BLaER1 (cell line): ENCODE measurements around the gene PAX8.

Experiments used
- H3K27ac ChIP-seq: shearing (Covaris generic); formaldehyde crosslinking; 2 replicates; pipeline ENCODE4 v1.8.1; 2022
- H3K27me3 ChIP-seq: shearing (Covaris generic); formaldehyde crosslinking; 2 replicates; pipeline ENCODE4 v1.8.1; 2022
- H3K36me3 ChIP-seq: shearing (Covaris generic); formaldehyde crosslinking; 2 replicates; pipeline ENCODE4 v1.8.1; 2022
- H3K4me1 ChIP-seq: shearing (Covaris generic); formaldehyde crosslinking; 2 replicates; pipeline ENCODE4 v1.8.1; 2022
- H3K4me2 ChIP-seq: shearing (Covaris generic); formaldehyde crosslinking; 2 replicates; pipeline ENCODE4 v1.8.1; 2022
- H3K4me3 ChIP-seq: shearing (Covaris generic); formaldehyde crosslinking; 2 replicates; pipeline ENCODE4 v1.8.1; 2022
- H3K9ac ChIP-seq: shearing (Covaris generic); formaldehyde crosslinking; 2 replicates; pipeline ENCODE4 v1.8.1; 2022
- H3K9me3 ChIP-seq: shearing (Covaris generic); formaldehyde crosslinking; 2 replicates; pipeline ENCODE4 v1.8.1; 2022
- H4K20me1 ChIP-seq: shearing (Covaris generic); formaldehyde crosslinking; 2 replicates; pipeline ENCODE4 v1.8.1; 2022
- Cebpa-rat ChIP-seq: shearing (Covaris generic); IDR thresholded peaks from 2 replicates; pipeline ENCODE4 v1.8.1; 2022

Gene PAX8

DNA sequence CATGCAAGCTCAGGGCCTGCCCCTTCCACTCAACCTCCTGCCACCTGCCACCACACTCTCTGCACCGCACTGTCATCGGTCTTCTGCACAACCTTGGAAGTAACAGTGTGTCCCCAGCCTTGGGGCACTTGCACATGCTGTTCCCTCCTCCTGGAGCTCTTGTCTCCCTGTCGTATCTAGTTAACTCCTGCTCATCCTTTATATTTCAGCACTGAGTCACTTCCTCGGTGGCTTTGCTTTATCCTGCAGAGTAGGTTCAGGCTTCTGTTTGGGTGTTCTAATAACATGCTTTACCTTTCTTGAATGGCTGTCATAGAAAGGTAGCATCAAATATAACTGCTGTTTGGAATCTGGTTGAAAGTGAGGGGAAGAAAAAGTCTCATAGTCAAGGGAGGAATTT is 25.3 kb downstream of the PAX8 start:
- no peak overlapping the region for H3K4me2 ChIP-seq
- H3K27ac ChIP-seq = no peak overlapping the region
- H3K9me3 ChIP-seq = 0 out of 2 replicates have a peak, but pooled peaks cover 3% of the 10 kb centered on the region
- no peak overlapping the region for H3K4me3 ChIP-seq
- no peak for TF ChIP-seq Cebpa-rat
- peaks cover 42% of the 10 kb centered on the region for H3K4me1 ChIP-seq
- H3K27me3 ChIP-seq = no peaks in the 10 kb centered on the region
- no peaks in the 10 kb centered on the region for H4K20me1 ChIP-seq
- peaks cover 31% of the 10 kb centered on the region for H3K36me3 ChIP-seq
- H3K9ac ChIP-seq = no peak overlapping the region

GRCh38 chr2:113252047-113252590 is 26.6 kb downstream of the PAX8 start:
- Histone ChIP-seq H3K4me1 (peaks cover 29% of the 10 kb centered on the region), H4K20me1 (no peaks in the 10 kb centered on the region), H3K4me3 (no peak overlapping the region), H3K36me3 (peaks cover 28% of the 10 kb centered on the region), H3K27ac (no peak overlapping the region), H3K27me3 (no peaks in the 10 kb centered on the region), H3K9ac (no peak overlapping the region), H3K9me3 (0 out of 2 replicates have a peak, but pooled peaks cover 3% of the 10 kb centered on the region), H3K4me2 (no peak overlapping the region)
- TF ChIP-seq Cebpa-rat = no peak

DNA sequence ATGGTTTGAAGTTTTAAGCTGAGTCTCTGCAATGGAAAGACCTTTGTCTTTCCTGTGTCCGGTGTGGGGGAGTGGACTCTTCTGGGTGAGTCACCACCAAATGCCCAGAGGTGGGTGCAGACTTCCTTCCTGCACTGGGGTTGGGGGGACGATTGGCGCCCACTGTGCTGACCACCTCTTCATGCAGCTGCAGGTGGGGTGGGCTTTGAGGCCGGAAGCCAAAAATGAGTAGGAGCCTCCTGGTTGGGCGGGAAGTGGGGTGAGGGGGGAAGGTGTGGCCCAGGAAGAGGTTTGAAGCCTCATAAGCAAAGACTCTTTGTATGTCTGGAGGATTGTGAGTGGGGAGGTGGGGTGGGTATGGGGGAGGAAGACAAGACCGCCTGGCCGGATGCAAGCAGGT is 27.6 kb downstream of the PAX8 start:
- H3K9ac ChIP-seq = no peak overlapping the region
- H4K20me1 ChIP-seq = peaks cover 9% of the 10 kb centered on the region; the same call in 1 of the 2 replicates
- H3K4me2 ChIP-seq = peak overlapping the region; percentile 60
- 0 out of 2 replicates have a peak, but pooled peaks cover 3% of the 10 kb centered on the region for H3K9me3 ChIP-seq
- peaks cover 20% of the 10 kb centered on the region for H3K4me1 ChIP-seq
- TF ChIP-seq Cebpa-rat = no peak
- peaks cover 26% of the 10 kb centered on the region for H3K36me3 ChIP-seq
- H3K27me3 ChIP-seq = no peaks in the 10 kb centered on the region
- H3K27ac ChIP-seq = no peak overlapping the region
- no peak overlapping the region for H3K4me3 ChIP-seq

DNA sequence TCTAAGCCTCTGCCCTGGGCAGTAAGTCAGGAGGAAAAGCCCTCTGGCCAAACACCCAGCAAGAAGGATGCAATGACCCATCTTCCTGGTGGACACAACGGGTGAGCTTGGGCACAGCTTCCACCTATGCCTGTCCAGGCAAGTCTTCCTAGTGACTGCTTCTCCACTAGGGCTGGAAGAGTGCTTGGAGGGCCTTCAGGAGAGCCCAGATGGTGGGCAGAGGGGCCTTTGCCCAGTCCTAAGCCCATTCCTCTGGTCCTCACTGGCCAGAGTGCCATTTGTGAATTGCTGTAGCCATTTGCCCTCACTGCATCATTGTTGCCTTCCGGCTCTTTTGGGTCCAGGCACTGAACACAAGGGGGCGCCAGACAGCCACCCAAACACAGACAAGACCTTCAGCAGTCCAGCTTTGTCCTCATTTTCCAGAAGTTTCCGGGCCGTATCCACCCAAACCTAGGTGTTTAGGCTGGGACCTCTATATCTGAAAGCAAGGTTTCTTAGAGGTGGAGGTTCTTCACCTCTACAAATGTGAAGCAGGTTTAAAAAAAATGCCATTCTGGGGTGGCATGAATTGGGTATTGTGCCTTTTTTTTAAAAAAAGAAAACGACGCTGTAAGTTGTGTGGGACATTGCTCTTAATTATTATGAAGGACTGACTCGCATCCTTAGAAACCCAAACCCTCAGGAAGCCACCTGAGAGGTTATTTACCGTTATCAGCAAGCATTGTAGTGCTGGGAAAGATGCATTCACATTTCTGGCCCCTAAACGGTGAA is 29.5 kb downstream of the PAX8 start:
- H3K4me3 ChIP-seq = no peak overlapping the region
- peaks cover 27% of the 10 kb centered on the region; the same call in 1 of the 2 replicates for H4K20me1 ChIP-seq
- no peaks in the 10 kb centered on the region for H3K9me3 ChIP-seq
- H3K9ac ChIP-seq = no peak overlapping the region
- H3K4me1 ChIP-seq = peaks cover 12% of the 10 kb centered on the region
- TF ChIP-seq Cebpa-rat = no peak
- H3K36me3 ChIP-seq = peaks cover 16% of the 10 kb centered on the region
- no peaks in the 10 kb centered on the region for H3K27me3 ChIP-seq
- no peak overlapping the region for H3K4me2 ChIP-seq
- no peak overlapping the region for H3K27ac ChIP-seq

DNA sequence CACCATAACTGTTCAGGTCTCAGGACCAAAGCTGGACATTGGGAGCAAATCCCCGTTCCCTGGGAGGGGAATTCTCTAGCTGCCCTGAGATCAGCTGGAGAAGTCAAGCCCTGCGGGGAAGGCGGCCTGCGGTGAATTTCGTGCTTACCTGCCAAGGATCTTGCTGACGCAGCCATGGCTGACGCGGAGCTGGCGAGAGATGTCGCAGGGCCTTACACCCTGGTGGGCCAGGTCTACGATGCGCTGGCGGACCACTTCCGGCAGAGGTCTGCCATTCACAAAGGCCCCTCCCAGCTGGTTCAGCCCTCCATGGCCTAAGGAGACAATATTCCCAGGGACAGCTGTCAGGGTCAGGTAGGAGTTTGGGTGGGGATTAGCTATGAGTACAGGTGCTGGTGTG is 32.1 kb downstream of the PAX8 start:
- Histone ChIP-seq H3K4me3 (no peak overlapping the region), H3K27ac (no peak overlapping the region), H3K36me3 (peaks cover 6% of the 10 kb centered on the region; the same call in 1 of the 2 replicates), H4K20me1 (peaks cover 46% of the 10 kb centered on the region; the same call in 1 of the 2 replicates), H3K4me1 (peaks cover 10% of the 10 kb centered on the region), H3K27me3 (no peaks in the 10 kb centered on the region), H3K9ac (no peak overlapping the region), H3K4me2 (no peak overlapping the region), H3K9me3 (no peaks in the 10 kb centered on the region)
- no peak for TF ChIP-seq Cebpa-rat

DNA sequence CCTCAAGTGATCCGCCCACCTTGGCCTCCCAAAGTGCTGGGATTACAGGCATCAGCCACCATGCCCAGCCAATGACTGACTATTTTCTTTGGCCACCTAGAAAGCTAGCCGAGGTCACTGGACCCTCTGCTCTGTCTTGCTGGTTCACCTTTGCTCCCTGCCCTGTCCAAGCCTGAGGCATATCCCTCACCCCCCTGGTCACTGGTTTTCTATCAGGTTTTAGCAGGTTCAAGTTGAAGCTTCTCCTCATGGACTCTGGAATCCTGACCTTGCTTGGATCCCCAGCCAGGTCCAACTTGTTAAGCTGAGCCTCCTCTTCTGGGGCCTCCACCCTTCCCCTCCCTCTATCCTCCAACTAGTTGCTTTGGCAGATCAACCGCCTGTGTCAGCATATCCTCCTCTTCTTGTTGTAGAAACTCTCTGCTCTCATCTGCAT is 33.4 kb downstream of the PAX8 start:
- Histone ChIP-seq H3K4me1 (no peaks in the 10 kb centered on the region), H3K9ac (no peak overlapping the region), H3K4me3 (no peak overlapping the region), H3K4me2 (no peak overlapping the region), H3K27ac (no peak overlapping the region), H3K36me3 (peaks cover 18% of the 10 kb centered on the region), H3K27me3 (no peaks in the 10 kb centered on the region), H4K20me1 (peaks cover 60% of the 10 kb centered on the region; the same call in 1 of the 2 replicates), H3K9me3 (no peaks in the 10 kb centered on the region)
- no peak for TF ChIP-seq Cebpa-rat

DNA sequence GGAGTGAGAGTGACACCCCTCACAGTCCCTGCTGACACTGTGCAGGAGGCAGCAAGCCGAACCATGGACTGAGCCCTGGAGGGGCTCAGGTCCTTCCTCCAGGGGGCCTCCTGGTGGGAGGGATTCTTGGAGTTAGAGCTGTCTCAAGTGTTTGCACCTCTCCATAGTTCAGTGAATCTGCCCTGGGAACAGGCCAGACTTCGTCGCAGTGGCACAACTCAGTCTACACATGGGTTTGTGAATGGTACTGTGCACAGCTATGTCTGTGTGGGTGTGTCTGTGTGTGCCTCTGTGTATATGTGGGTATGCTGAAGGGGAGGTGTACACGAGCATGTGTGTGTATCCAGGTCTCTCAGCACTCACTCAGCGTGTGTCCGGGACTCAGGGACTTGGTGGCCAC is 36.4 kb downstream of the PAX8 start:
- Histone ChIP-seq H3K27me3 (no peaks in the 10 kb centered on the region), H4K20me1 (peaks cover 64% of the 10 kb centered on the region; the same call in 1 of the 2 replicates), H3K9ac (no peak overlapping the region), H3K4me3 (no peak overlapping the region), H3K9me3 (no peaks in the 10 kb centered on the region), H3K27ac (no peak overlapping the region), H3K4me2 (no peak overlapping the region), H3K4me1 (peaks cover 5% of the 10 kb centered on the region; the same call in 1 of the 2 replicates), H3K36me3 (peaks cover 45% of the 10 kb centered on the region)
- no peak for TF ChIP-seq Cebpa-rat

DNA sequence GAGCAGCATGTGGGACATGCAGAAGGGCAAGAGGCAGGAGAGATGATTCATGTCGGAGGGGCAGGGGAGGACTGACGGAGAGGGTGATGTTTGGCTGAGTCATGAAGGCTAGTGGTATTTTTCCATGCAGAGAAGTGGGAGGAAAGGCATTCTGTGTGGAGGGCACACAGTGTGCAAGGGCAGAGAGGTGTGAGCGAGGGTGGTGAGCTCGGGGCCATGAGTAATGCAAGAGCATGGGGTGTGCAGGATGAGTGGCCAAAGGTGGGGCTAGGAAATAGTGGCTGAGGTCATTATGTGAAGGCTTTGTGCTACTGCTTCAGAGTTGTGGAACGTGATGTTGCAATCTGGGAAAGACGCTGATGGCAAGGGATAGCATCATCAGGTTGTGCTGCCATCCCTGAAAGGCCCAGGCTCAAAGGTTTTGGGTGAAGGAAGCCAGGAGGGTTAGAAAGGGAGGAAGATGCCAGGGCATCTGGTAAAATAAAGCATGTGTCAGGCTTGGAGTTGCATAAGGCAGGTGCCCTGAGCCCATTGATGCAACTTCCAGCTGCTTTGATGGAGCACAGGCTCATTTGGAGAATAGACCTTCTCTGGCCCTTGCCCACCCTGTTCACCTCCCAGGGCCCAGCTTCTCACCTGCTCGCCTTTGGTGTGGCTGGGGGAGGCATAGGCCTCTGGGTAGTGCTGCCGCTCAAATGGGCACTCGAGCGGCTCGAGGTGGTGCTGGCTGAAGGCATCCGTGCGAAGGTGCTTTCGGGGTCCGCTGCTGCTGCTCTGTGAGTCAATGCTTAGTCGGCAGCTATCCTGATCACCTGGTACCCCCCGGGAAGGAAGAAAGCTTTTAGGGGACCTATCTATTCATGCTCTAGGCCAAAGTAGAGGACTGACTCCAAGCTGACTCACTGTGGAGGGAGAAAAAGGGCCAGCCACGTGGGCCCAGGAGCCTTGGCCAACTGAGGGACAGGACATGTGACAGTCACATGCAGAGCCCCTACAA is 37.5 kb downstream of the PAX8 start:
- H3K27ac ChIP-seq = no peak overlapping the region
- peaks cover 56% of the 10 kb centered on the region for H3K36me3 ChIP-seq
- no peak for TF ChIP-seq Cebpa-rat
- H3K4me1 ChIP-seq = peaks cover 16% of the 10 kb centered on the region
- H3K27me3 ChIP-seq = no peaks in the 10 kb centered on the region
- no peak overlapping the region for H3K4me3 ChIP-seq
- peaks cover 6% of the 10 kb centered on the region; the same call in 1 of the 2 replicates for H3K9me3 ChIP-seq
- H3K9ac ChIP-seq = no peak overlapping the region
- H3K4me2 ChIP-seq = no peak overlapping the region
- H4K20me1 ChIP-seq = peaks cover 56% of the 10 kb centered on the region; the same call in 1 of the 2 replicates

- no peaks in the 10 kb centered on the region for H3K27me3 ChIP-seq
- peaks cover 56% of the 10 kb centered on the region for H3K36me3 ChIP-seq
- no peak overlapping the region for H3K27ac ChIP-seq
- peaks cover 48% of the 10 kb centered on the region; the same call in 1 of the 2 replicates for H4K20me1 ChIP-seq
- peaks cover 17% of the 10 kb centered on the region for H3K4me1 ChIP-seq
- H3K4me2 ChIP-seq = no peak overlapping the region
- no peak for TF ChIP-seq Cebpa-rat
- no peak overlapping the region for H3K9ac ChIP-seq
- H3K4me3 ChIP-seq = no peak overlapping the region
- peaks cover 15% of the 10 kb centered on the region; the same call in 1 of the 2 replicates for H3K9me3 ChIP-seq
Measured at GRCh38 chr2:113240150-113240914, 38.4 kb downstream of the PAX8 start.
